ENCODE results near the gene PANK4. TPM values are rescaled to one million over a fixed set of nuclear protein-coding genes. Genes with fewer than 3 reads are reported as not detected.

The PANK4 gene
- total RNA-seq, 1 experiment from 2014 or later, result 20.5 TPM

DNA sequence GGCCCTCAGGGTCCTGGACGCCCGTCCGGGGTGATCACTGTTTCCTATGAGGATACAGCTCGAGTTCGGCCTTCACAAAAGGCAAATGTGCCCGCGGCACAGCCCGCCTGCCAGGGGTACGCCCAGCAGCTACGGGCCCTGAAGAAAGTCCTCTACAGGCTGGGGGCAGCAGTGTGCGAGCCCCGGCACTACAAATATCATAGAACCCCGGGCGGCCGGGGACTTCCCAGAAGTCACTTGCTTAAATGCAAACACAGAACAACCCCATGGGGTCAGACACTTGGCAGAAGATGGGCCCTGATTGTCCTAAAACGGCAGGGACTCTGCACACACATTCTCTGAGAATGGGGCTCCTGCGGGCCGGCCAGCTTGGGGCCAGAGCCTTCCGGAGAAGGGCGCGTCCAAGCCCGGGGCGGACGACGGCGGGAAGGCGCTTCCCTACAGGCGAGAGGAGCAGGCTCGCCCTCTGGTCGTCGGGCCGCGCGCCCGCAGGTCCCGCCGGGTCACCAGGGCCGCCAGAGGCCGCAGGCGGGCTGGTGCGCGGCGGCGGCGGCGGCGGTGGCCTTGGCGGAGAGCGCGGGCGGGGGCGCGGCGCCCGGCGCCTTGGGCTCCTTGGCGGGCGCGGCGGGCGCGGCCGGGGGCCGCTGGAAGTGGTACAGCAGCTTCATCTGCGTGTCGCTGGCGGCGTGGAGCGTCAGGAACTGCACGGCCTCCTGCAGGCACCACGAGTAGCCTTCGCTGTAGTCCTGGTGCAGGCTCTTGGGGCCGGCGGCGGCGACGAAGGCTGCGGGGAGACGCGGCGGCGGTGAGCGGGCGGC lies 2.8 kb upstream of the PANK4 start:
- H4K20me1 ChIP-seq (ENCODE audit: insufficient read depth), result peaks cover 13% of the 10 kb centered on the region
- CTCF ChIA-PET, result interaction anchor here (0.7 kb wide), 1 partner anchor 113 kb away, joined by 3 read pairs; no protein-coding TSS in a partner anchor
- no peaks in the 10 kb centered on the region for H3K9me2 ChIP-seq (ENCODE audit: insufficient read depth)
- POLR2A ChIA-PET (ENCODE audit: unreplicated experiment), result no interaction called here
- H3K4me2 ChIP-seq, result peak overlapping the region; percentile 58; the same call in 1 of the 2 replicates
- intact Hi-C loops (cut with micrococcal nuclease; ENCODE audit: unreplicated experiment), result loop anchor here (5.0 kb wide), 1 partner anchor 117 kb away; the partner anchor contains the start of gene PEX10
- peak in 1 of 2 experiments; percentile 54 for DNase-seq
- peaks cover 6% of the 10 kb centered on the region; the same call in 1 of the 2 replicates for H3F3A ChIP-seq (ENCODE audit: insufficient read depth, low read depth)
- H3K79me2 ChIP-seq (ENCODE audit: low read depth), result peaks cover 18% of the 10 kb centered on the region
- BruUV-seq (replicated peaks), result no TSS peak
- no peak overlapping the region for H3K27ac ChIP-seq
- H3K9me3 ChIP-seq (ENCODE audit: insufficient read depth, low read depth), result no peaks in the 10 kb centered on the region
- no peak overlapping the region for H2AFZ ChIP-seq
- peaks cover 21% of the 10 kb centered on the region for H3K27me3 ChIP-seq (ENCODE audit: insufficient read depth, low read depth)
- TF ChIP-seq CTCF (conservative IDR thresholded peaks at IDR 0.05), result no peak
- TF ChIP-seq EZH2 (IDR thresholded peaks at IDR 0.05; ENCODE audit: low read depth), result no peak
- H3K36me3 ChIP-seq (ENCODE audit: low read depth), result no peaks in the 10 kb centered on the region
- H3K4me1 ChIP-seq (replicated peaks; ENCODE audit: insufficient read depth), result peaks cover 35% of the 10 kb centered on the region
- no peak overlapping the region for H3K4me3 ChIP-seq

DNA sequence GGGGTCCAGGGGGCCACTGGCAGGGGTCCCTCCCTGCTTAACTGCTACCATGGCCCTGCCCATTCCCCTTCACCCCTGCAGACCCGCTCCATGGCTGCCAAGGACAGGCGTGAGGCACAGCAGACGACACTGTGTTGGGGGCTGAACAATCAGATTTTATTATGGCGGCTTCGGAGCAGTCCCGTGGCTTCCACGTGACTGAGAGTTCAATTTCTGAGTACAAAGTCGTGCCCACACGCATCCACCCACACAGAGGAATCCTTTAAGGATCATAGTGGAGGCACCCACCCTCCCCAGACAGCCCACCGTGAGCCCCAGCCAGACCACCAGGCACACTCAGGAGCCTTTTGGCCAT lies 2.2 kb upstream of the PANK4 start:
- ChIA-PET CTCF (no interaction called here), POLR2A (ENCODE audit: unreplicated experiment) (no interaction called here)
- no peak for DNase-seq
- Histone ChIP-seq H3K4me1 (replicated peaks; ENCODE audit: insufficient read depth) (peaks cover 29% of the 10 kb centered on the region), H2AFZ (no peak overlapping the region), H3K79me2 (ENCODE audit: low read depth) (peaks cover 24% of the 10 kb centered on the region), H3K9me3 (ENCODE audit: insufficient read depth, low read depth) (no peaks in the 10 kb centered on the region), H3F3A (ENCODE audit: insufficient read depth, low read depth) (peaks cover 6% of the 10 kb centered on the region; the same call in 1 of the 2 replicates), H3K4me3 (no peak overlapping the region), H3K9me2 (ENCODE audit: insufficient read depth) (no peaks in the 10 kb centered on the region), H4K20me1 (ENCODE audit: insufficient read depth) (peaks cover 19% of the 10 kb centered on the region), H3K36me3 (ENCODE audit: low read depth) (no peaks in the 10 kb centered on the region), H3K4me2 (no peak overlapping the region), H3K27me3 (ENCODE audit: insufficient read depth, low read depth) (peaks cover 21% of the 10 kb centered on the region), H3K27ac (no peak overlapping the region)
- intact Hi-C loops (cut with micrococcal nuclease; ENCODE audit: unreplicated experiment), result loop anchor here (5.0 kb wide), 1 partner anchor 116 kb away; the partner anchor contains the start of gene PEX10
- no TSS peak for BruUV-seq (replicated peaks)
- no peak for TF ChIP-seq CTCF (conservative IDR thresholded peaks at IDR 0.05)
- no peak for TF ChIP-seq EZH2 (IDR thresholded peaks at IDR 0.05; ENCODE audit: low read depth)

DNA sequence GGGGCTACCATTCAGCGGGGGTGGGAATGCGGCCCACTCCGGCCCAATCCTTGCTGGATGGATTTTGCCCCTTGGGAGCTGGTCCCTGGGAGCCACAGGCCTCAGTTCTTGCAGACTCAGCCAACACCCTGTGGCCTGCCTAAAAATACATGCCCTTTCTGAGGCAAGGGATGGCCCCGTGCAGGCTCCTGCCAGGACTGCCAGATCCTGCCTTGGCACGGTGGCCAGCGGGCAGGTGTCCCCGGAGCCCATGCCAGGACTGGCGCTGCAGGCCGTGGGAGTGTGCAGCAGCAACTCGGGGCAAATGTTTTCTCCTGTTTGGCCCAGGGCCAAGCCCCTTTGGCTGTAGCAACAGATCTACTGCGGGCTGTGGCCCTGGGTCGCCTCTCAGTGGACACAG lies 1.6 kb upstream of the PANK4 start:
- ChIA-PET POLR2A (ENCODE audit: unreplicated experiment) (no interaction called here), CTCF (no interaction called here)
- intact Hi-C loops (cut with micrococcal nuclease; ENCODE audit: unreplicated experiment), result loop anchor here (5.0 kb wide), 1 partner anchor 116 kb away; the partner anchor contains the start of gene PEX10
- peaks cover 30% of the 10 kb centered on the region for H3K79me2 ChIP-seq (ENCODE audit: low read depth)
- no peak overlapping the region for H3K4me2 ChIP-seq
- BruUV-seq (replicated peaks), result no TSS peak
- no peak overlapping the region for H3K4me3 ChIP-seq
- H3K27ac ChIP-seq, result no peak overlapping the region
- no peaks in the 10 kb centered on the region for H3K9me3 ChIP-seq (ENCODE audit: insufficient read depth, low read depth)
- no peaks in the 10 kb centered on the region for H3K36me3 ChIP-seq (ENCODE audit: low read depth)
- H3K4me1 ChIP-seq (replicated peaks; ENCODE audit: insufficient read depth), result peaks cover 23% of the 10 kb centered on the region
- H3K27me3 ChIP-seq (ENCODE audit: insufficient read depth, low read depth), result peaks cover 21% of the 10 kb centered on the region
- peaks cover 6% of the 10 kb centered on the region; the same call in 1 of the 2 replicates for H3F3A ChIP-seq (ENCODE audit: insufficient read depth, low read depth)
- TF ChIP-seq CTCF (conservative IDR thresholded peaks at IDR 0.05), result no peak
- TF ChIP-seq EZH2 (IDR thresholded peaks at IDR 0.05; ENCODE audit: low read depth), result no peak
- H3K9me2 ChIP-seq (ENCODE audit: insufficient read depth), result no peaks in the 10 kb centered on the region
- peaks cover 25% of the 10 kb centered on the region for H4K20me1 ChIP-seq (ENCODE audit: insufficient read depth)
- H2AFZ ChIP-seq, result no peak overlapping the region
- no peak for DNase-seq
